GM12801 (cell line): ENCODE data around the gene MUC2.

ENCODE experiments used
- TF ChIP-seq, protein P1 (sequence below): IDR thresholded peaks from one replicate; pipeline ENCODE4 v1.5.1; 2011; ENCODE audit warnings: control low read depth; ENCODE audit not compliant: insufficient read length; ENCODE audit errors: extremely low read depth

The MUC2 gene

DNA sequence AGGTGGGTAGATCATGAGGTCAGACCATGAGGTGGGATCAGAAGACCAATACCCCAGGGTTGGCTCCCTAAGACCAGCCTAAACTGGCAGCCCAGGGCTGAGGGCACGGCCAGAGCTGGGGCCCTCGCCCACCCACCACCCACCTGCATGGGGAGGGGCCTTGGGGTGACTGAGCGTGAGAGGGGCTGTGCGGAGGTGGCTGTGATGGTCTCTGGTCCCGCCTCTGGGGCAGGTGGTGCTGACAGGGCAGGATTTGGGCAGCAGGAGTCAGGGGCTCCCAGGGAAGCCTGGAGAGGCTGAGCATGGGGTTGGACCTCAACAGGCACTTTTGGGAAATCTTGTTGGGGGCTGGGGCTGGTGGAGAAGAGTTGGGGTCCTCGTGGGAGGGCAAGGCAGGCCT, 43.3 kb downstream of the MUC2 start:
- TF ChIP-seq, protein P1, sequence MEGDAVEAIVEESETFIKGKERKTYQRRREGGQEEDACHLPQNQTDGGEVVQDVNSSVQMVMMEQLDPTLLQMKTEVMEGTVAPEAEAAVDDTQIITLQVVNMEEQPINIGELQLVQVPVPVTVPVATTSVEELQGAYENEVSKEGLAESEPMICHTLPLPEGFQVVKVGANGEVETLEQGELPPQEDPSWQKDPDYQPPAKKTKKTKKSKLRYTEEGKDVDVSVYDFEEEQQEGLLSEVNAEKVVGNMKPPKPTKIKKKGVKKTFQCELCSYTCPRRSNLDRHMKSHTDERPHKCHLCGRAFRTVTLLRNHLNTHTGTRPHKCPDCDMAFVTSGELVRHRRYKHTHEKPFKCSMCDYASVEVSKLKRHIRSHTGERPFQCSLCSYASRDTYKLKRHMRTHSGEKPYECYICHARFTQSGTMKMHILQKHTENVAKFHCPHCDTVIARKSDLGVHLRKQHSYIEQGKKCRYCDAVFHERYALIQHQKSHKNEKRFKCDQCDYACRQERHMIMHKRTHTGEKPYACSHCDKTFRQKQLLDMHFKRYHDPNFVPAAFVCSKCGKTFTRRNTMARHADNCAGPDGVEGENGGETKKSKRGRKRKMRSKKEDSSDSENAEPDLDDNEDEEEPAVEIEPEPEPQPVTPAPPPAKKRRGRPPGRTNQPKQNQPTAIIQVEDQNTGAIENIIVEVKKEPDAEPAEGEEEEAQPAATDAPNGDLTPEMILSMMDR, result no peak

DNA sequence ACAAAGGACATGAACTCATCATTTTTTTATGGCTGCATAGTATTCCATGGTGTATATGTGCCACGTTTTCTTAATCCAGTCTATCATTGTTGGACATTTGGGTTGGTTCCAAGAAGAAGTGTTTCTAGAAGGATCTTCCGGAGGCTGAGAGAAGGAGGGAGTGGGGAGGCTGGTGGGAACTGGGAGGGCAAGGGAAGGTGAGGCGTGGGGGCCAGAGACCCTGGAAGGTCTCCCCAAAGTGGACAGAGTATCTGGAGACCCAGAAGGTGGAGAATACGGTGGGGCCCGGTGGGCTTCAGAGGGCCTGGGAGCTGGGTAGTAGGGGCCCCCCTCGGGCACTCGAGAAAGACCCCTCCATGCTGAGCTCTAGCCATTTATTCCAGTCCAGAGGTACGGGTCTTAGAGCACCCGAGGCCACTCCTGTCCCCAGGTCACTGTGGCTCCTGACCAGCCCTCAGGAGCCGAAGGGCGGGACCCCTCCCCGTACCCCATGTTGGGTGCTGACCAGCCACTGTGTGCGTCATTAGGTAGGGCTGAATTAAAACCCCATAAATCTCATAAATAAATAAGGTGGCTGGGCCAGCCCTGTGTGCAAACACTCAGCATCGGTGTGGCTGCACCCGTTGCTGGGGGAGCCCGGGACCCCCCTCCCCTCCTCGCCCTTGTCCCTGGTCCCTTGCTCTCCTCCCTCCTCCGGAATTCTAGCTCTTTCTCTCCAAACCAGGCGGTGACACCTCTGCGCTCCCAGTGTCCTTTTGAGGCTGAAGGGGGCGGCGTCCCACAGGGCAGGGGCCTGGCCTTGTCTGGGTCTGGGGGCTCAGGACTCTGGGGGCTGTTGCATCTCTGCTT, 44.3 kb downstream of the MUC2 start:
- TF ChIP-seq, protein P1, result no peak

DNA sequence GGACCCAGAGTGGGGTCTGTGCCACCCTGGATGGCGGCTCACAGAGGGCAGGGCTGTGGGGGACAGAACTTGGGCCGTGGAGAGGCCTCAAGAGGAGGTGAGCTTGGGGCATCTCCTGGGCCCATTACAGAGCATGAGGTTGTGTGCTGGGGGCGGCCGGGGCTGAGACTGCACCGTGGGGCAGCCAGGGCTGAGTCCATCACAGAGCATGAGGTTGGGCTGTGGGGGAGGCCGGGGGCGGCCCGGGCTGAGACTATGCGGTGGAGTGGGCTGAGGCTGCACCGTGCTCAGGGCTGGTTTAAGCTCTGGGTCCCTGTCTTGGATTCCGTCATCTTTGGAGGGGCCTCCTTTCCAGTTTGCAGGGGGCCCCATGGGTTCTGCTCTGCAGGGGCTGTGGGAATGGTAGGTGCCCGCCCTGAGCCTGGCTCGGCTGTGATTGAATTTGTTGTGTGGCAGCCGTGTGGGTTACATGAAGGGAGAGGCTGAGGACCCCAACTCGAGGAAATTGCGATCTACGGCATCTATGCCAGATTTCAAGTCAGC, 45.0 kb downstream of the MUC2 start:
- TF ChIP-seq, protein P1, result no peak

DNA sequence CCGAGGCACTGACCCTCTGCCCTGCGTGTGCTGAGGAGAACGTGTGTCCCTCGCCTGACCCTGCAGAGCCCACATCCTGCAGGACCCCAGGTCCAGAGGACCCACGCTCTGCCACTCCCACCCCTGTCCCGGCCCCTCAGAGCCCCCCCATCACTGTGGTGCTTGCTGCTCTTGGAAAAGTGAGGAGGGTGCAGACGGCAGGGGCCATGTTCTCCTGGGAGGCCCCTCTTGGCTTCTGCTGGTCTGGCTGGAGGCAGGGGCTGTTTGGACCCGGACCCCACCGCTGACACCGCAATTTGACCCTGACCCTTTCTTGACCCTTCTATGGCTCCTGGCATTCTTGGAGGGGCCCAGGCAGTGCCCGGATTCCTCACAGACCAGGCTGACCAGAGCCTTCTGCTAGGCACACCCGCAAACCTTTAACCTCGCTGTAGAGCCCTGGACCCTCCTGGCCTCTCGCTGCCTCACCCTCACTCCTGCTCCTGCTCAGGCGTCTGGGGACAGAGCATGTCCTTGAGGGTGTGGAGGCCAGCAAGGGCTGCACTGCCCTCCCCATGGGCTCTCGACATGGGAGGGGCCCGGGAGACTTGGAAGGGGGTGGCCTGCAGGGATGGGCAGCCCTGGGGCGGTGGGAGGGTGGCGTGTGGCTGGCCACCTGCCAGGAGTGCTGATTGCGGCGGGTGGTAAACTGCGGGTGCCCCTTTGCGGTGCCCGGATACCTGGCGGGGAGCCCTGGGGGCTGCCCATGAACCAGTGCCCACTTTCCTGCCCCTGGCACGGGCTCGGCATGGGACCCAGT, 46.1 kb downstream of the MUC2 start:
- TF ChIP-seq, protein P1, result no peak

DNA sequence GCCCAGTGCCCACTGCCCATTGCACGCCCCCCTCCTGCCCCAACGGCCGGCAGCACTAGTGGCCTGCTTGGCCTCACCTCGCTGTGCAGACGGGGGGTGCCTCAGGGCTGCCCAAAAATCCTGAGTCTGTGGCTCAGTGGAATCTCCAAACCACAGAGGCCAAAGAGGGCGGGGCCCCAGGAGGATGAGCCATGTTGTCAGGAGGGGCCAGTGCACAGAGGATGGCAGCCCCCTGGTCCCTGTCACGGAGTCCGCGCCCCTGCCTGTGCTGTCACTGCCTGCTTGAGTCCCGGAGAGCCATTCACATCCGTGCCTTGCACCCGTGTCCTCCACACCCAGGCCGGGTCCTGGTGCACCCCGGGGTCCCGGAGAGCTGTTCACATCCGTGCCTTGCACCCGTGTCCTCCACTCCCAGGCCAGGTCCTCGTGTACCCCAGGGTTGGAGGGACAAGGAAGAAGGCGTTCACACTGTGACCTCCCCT, 46.7 kb downstream of the MUC2 start:
- TF ChIP-seq, protein P1, result no peak

DNA sequence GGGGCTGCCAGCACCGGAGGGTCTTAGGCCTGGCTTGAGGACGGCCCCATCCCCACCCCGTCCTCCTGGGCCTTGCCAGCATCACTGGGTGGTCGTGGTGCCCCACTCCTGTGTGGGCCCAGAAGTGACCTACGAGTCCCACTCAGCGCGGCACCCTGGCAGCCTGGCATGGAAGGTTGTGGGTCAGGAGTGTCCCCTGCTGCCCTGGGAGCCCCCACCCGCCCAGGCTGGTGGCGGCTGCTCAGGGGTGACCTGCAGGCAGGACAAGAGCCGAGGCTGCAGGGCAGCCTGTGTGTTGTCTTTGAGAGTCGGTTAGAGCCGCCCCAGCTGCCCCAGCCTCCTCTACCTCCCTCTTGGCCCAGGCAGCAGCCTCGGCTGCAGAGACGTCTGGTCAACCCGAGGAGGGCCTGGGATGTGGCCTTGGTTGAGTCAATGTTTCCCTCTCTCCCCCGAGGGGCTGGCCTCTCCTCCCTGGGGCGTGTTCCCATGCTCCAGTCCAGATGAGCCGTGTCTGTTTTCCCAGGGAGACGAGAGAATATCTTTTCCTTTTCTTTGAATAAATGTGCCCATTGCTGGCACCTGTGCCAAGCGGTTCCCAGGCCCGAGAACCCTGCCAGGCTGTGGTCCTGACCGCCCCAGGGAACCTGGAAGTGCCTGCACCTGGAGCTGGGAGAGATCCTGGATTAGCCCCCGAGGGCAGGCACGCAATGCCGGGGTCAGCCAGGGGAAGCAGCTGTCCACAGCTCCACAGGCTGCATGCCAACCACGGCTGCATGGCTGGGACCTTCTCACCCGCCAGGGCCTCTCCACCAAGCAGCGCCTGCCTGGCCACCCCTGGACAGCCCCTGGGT, 47.4 kb downstream of the MUC2 start:
- TF ChIP-seq, protein P1, result no peak
